ENCODE measurements around the gene AKR1C1. TPM values are rescaled to one million over a fixed set of nuclear protein-coding genes. Genes with fewer than 3 reads are reported as not detected.
A peak's percentile ranks its signal among the peaks of the same experiment; 100 is the strongest.
"Not testable (repeated sequence)": the region's sequence is repeated elsewhere in the genome, so short reads cannot be mapped to it uniquely, and the experiment has no call there.

The AKR1C1 gene
- polyA plus RNA-seq, 2 donors, result 18.5 to 97.1 TPM

DNA sequence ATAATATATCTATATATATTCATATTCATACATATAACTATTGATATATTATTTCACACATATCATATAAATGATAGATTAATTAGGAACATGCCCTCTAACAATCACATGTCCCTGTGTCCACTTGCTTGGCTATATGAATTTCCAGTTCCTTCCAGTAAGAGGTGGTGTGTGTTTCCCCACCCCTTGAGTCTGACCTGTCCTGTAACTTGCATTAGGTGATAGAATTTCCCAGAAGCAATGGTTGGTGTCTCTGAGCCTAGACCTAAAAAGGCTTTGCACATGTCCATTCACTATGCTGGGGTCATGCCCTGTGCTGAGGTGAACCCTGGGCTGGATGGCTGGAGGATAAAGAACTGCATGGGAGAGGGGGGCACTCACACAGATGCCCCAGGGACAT lies 31.0 kb downstream of the AKR1C1 start:
- not testable (repeated sequence) for H3K9me3 ChIP-seq (ENCODE audit: control insufficient read depth in 2 of 2, insufficient read depth in 1 of 2, low read depth in 1 of 2, low read length in 1 of 2); H3K27ac ChIP-seq (ENCODE audit: low read depth in 2 of 2, low read length in 1 of 2); H3K4me3 ChIP-seq (ENCODE audit: low read depth in 1 of 2, low read length in 2 of 2); H3K4me1 ChIP-seq (ENCODE audit: control insufficient read depth in 2 of 2, insufficient read depth in 2 of 2, low read length in 1 of 2); H3K27me3 ChIP-seq (ENCODE audit: control insufficient read depth in 1 of 2, insufficient read depth in 2 of 2, low read length in 2 of 2); H3K36me3 ChIP-seq (ENCODE audit: control insufficient read depth in 2 of 2, insufficient read depth in 2 of 2, low read length in 1 of 2)

DNA sequence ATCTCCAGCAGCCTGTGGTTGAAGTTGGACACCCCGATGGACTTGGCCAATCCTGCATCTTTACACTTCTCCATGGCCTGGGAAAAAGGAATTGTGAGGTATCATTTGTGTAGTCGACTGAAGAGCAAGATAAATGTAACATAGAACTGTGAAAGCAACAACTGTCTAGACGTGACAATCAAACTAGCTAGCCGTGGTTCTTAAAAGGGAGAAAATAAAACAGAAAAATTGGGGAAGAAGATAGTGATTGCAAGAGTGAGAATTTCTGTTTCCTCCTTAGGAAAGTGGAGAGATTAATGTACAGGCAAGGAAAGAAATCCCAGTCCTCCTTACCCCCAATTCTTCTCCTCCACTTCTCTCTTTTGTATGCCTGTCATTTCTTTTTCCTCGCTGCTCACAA lies 35.5 kb downstream of the AKR1C1 start:
- H3K27ac ChIP-seq (ENCODE audit: low read depth in 2 of 2, low read length in 1 of 2), result no peak overlapping the region
- H3K4me3 ChIP-seq (ENCODE audit: low read depth in 1 of 2, low read length in 2 of 2), result no peak overlapping the region
- H3K9me3 ChIP-seq (ENCODE audit: control insufficient read depth in 2 of 2, insufficient read depth in 1 of 2, low read depth in 1 of 2, low read length in 1 of 2), result no peaks in the 10 kb centered on the region
- 85 to 90% methylated on average over 4 to 5 of the region's 5 CpGs for whole genome bisulfite sequencing, 2 donors
- H3K36me3 ChIP-seq (ENCODE audit: control insufficient read depth in 2 of 2, insufficient read depth in 2 of 2, low read length in 1 of 2), result peaks cover 0 to 2% of the 10 kb centered on the region in 2 donors
- H3K27me3 ChIP-seq (ENCODE audit: control insufficient read depth in 1 of 2, insufficient read depth in 2 of 2, low read length in 2 of 2), result no peaks in the 10 kb centered on the region
- no peaks in the 10 kb centered on the region for H3K4me1 ChIP-seq (ENCODE audit: control insufficient read depth in 2 of 2, insufficient read depth in 2 of 2, low read length in 1 of 2)

DNA sequence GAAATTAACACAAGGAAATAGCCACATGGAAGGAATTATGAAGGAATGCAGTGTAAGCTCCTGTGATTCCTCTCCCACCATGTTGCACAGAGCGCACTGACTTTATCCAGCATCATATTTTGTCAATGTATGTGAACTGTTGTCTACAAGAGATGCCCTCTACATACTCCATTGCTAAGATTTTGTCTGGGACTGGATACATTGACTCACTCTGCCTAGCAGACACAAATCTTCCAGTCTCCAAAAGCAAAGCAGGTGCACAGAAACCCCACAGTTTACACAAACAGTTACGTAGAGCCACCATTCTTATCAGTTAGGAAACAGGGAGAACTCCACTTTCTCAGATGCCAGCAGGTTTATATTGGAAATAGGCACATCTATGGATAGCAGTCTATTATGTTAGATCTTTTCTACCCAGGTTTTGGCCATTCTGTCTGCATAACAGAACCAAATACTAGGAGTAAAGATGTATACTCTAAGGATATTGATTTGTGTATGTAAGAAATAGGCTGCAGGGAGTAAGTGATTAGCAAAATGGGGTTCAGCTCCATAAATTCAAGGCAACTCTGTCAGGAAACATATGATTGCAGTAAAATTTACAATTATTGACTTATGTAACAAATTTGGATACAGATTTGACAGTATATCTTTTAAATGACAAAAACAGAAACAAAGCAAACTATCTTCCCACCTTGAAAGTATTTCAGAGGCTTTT lies 39.0 kb downstream of the AKR1C1 start:
- Histone ChIP-seq H3K36me3 (ENCODE audit: control insufficient read depth in 2 of 2, insufficient read depth in 2 of 2, low read length in 1 of 2) (no peaks in the 10 kb centered on the region), H3K4me1 (ENCODE audit: control insufficient read depth in 2 of 2, insufficient read depth in 2 of 2, low read length in 1 of 2) (no peaks in the 10 kb centered on the region), H3K27ac (ENCODE audit: low read depth in 2 of 2, low read length in 1 of 2) (no peak overlapping the region), H3K27me3 (ENCODE audit: control insufficient read depth in 1 of 2, insufficient read depth in 2 of 2, low read length in 2 of 2) (no peaks in the 10 kb centered on the region), H3K9me3 (ENCODE audit: control insufficient read depth in 2 of 2, insufficient read depth in 1 of 2, low read depth in 1 of 2, low read length in 1 of 2) (no peaks in the 10 kb centered on the region), H3K4me3 (ENCODE audit: low read depth in 1 of 2, low read length in 2 of 2) (peak overlapping the region in 1 of 2 donors; percentile 1)
- WGBS, 2 donors, result 90 to 94% methylated on average over 2 of the region's 2 CpGs

DNA sequence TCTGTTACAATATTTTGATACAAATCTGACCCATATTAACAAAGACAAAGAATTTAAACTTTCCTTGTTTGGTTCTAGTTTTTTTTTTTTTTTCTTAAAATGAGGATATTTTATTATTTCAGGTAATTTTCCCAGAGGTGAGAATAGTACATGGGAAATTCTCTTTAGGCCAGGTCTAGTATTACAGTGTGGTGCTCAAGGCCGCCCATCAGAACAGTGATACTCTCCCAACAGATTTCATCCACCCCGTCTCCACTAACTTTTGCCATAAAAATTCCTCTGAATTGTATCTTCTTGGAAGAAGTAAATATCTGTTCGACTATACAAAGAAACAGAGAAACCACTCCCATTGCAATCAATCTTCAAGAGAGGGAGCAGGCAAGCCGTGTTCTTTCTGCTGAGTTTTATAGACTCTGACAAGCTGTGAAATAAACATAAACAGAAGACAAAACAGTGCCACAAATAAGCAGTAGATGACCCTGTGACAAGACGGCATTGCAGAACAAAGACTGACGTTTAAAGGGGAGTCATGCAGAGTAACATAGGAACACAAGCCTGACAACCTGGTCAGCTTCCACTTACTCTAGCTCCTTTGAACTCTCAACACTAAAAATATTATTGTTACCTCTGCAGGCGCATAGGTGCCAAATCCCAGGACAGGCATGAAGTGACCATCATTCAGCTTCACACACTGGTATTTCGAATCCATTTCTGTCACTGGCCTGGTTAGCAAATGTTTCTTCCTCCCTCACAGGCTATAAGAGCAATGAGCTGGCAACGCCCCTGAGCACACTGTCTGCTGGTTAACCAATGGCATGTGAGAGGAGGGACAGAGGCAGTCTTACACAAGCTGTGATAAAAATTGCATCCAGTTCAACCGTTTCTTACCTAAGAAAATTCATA lies 40.2 kb downstream of the AKR1C1 start, which contains the start of gene AKR1C2:
Gene AKR1C2 (minus strand): TSS at position 731 of the 903 bp plus-strand sequence. CDS start 22 bp downstream, at position 709.
- H3K27ac ChIP-seq (ENCODE audit: low read depth in 2 of 2, low read length in 1 of 2); H3K9me3 ChIP-seq (ENCODE audit: control insufficient read depth in 2 of 2, insufficient read depth in 1 of 2, low read depth in 1 of 2, low read length in 1 of 2); H3K36me3 ChIP-seq (ENCODE audit: control insufficient read depth in 2 of 2, insufficient read depth in 2 of 2, low read length in 1 of 2); H3K4me1 ChIP-seq (ENCODE audit: control insufficient read depth in 2 of 2, insufficient read depth in 2 of 2, low read length in 1 of 2); H3K27me3 ChIP-seq (ENCODE audit: control insufficient read depth in 1 of 2, insufficient read depth in 2 of 2, low read length in 2 of 2): not testable (repeated sequence)
- 32 to 42% methylated on average over 6 to 7 of the region's 10 CpGs for WGBS, 2 donors
- peak within 1 kb of the TSS in 1 of 2 donors; percentile 15 for H3K4me3 ChIP-seq (ENCODE audit: low read depth in 1 of 2, low read length in 2 of 2)

DNA sequence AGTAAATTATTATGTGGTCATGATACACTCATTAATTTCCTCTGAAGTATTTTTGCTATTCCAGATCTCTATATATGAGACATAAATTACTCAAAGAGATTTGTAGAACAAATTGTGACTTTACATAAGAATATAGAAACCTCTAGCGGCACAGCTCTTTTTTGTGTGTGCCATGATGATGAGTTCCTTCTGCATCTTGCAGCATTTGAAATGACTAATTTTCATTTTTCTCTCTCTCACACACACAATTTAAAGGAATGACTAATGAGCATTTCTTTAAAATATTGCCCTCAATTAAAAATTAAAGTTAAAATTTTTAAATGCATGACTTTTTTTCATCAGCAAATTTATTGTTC lies 40.8 kb downstream of the AKR1C1 start:
- H3K4me1 ChIP-seq (ENCODE audit: control insufficient read depth in 2 of 2, insufficient read depth in 2 of 2, low read length in 1 of 2); H3K27ac ChIP-seq (ENCODE audit: low read depth in 2 of 2, low read length in 1 of 2); H3K36me3 ChIP-seq (ENCODE audit: control insufficient read depth in 2 of 2, insufficient read depth in 2 of 2, low read length in 1 of 2); H3K27me3 ChIP-seq (ENCODE audit: control insufficient read depth in 1 of 2, insufficient read depth in 2 of 2, low read length in 2 of 2); H3K9me3 ChIP-seq (ENCODE audit: control insufficient read depth in 2 of 2, insufficient read depth in 1 of 2, low read depth in 1 of 2, low read length in 1 of 2); H3K4me3 ChIP-seq (ENCODE audit: low read depth in 1 of 2, low read length in 2 of 2): not testable (repeated sequence)
- 0% methylated on average over 1 of the region's 1 CpG for WGBS, 2 donors

DNA sequence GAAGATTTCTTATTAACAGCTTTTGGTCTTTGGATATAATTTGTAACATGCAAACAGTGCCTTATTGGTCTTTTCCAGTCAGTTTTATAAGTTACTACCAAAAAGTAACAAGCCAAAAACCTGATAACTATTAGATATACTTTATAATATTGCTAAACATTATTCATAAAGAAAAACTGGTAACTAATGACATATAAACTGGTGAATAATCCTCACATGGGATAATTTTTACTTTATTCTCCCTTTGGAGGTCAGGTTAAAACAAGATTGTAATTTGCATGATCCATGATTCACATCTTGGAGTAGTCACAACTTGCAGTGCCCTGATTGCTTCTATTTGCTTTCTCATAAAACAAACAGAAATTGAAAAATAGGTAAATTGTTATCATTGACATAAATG lies 41.3 kb downstream of the AKR1C1 start:
- not testable (repeated sequence) for H3K4me3 ChIP-seq (ENCODE audit: low read depth in 1 of 2, low read length in 2 of 2); H3K27me3 ChIP-seq (ENCODE audit: control insufficient read depth in 1 of 2, insufficient read depth in 2 of 2, low read length in 2 of 2); H3K9me3 ChIP-seq (ENCODE audit: control insufficient read depth in 2 of 2, insufficient read depth in 1 of 2, low read depth in 1 of 2, low read length in 1 of 2); H3K27ac ChIP-seq (ENCODE audit: low read depth in 2 of 2, low read length in 1 of 2); H3K36me3 ChIP-seq (ENCODE audit: control insufficient read depth in 2 of 2, insufficient read depth in 2 of 2, low read length in 1 of 2); H3K4me1 ChIP-seq (ENCODE audit: control insufficient read depth in 2 of 2, insufficient read depth in 2 of 2, low read length in 1 of 2)

DNA sequence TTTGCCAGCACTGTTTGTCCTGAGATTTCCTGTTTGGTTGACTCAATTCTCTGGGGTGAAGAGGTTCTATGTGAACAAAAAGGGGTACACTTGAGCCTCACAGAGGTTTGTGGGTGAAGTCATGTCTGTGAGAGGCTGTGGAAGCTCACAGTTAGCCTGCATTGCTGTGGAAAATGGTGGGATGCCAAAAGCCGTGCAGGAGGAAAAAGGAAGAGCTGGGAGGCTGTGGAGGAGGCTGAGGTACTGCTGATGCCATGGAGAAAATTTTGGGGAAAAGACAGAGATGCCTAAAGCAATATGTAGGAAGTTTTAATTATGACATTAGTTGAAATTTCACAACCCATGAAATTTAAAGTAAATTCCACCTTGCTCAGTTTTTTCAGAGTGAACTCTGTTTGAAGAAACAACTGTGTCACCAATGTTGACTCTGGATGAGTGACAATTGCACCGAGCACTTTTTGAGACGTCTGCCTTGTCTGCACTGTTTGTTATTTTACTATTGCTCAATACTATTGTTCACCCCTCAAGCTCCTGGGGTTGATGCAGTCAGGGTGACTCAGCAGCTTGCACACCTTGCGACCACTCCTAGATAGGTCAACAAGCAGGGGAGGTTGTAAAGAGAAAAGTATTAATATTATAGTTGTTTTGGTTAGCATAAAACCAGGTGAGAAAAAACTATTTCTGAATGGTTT lies 45.8 kb downstream of the AKR1C1 start:
- H3K4me3 ChIP-seq (ENCODE audit: low read depth in 1 of 2, low read length in 2 of 2); H3K36me3 ChIP-seq (ENCODE audit: control insufficient read depth in 2 of 2, insufficient read depth in 2 of 2, low read length in 1 of 2); H3K27me3 ChIP-seq (ENCODE audit: control insufficient read depth in 1 of 2, insufficient read depth in 2 of 2, low read length in 2 of 2); H3K4me1 ChIP-seq (ENCODE audit: control insufficient read depth in 2 of 2, insufficient read depth in 2 of 2, low read length in 1 of 2); H3K27ac ChIP-seq (ENCODE audit: low read depth in 2 of 2, low read length in 1 of 2); H3K9me3 ChIP-seq (ENCODE audit: control insufficient read depth in 2 of 2, insufficient read depth in 1 of 2, low read depth in 1 of 2, low read length in 1 of 2): not testable (repeated sequence)
- 35 to 37% methylated on average over 4 of the region's 4 CpGs for WGBS, 2 donors

DNA sequence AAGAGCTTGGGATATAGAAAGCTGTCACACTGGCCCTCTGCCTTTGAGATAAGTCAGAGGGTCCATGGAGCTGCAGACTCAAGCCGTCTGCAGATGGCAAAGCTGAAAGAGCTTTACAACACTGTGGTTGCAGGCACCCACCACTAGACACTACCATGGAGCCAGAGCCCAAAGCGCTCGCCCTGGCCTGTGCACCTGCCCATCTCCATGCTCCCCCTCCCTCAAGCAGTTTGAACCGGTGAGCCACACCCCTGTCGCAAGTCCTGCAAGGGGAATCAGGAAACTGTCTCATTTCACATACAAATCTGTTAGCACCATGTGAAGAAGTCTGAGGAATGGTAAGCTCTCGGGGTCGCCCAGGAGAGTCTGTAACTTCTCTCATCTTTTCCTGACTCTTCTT lies 46.8 kb downstream of the AKR1C1 start:
- not testable (repeated sequence) for H3K27ac ChIP-seq (ENCODE audit: low read depth in 2 of 2, low read length in 1 of 2); H3K4me3 ChIP-seq (ENCODE audit: low read depth in 1 of 2, low read length in 2 of 2); H3K9me3 ChIP-seq (ENCODE audit: control insufficient read depth in 2 of 2, insufficient read depth in 1 of 2, low read depth in 1 of 2, low read length in 1 of 2); H3K36me3 ChIP-seq (ENCODE audit: control insufficient read depth in 2 of 2, insufficient read depth in 2 of 2, low read length in 1 of 2); H3K27me3 ChIP-seq (ENCODE audit: control insufficient read depth in 1 of 2, insufficient read depth in 2 of 2, low read length in 2 of 2); H3K4me1 ChIP-seq (ENCODE audit: control insufficient read depth in 2 of 2, insufficient read depth in 2 of 2, low read length in 1 of 2)
- WGBS, 2 donors, result 82% methylated on average over 6 of the region's 7 CpGs

DNA sequence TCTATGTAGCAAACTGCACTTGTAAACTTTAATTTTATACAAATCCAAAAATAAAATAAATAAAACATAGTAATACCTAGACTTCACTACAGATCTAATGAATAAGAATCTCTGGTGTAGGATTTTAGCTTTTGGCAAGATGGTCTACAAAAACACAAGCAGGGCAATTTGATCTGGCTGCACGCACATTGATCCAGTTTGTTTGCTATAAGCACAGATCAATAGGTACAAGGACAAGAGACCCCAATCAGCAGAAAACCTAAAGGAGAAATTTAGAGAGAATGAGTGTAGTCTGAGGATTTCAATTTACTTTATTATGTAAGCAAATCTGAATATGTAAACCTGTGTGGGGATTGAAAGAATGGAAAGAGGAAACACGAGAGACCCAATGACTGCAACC lies 48.2 kb downstream of the AKR1C1 start:
- not testable (repeated sequence) for H3K4me3 ChIP-seq (ENCODE audit: low read depth in 1 of 2, low read length in 2 of 2); H3K36me3 ChIP-seq (ENCODE audit: control insufficient read depth in 2 of 2, insufficient read depth in 2 of 2, low read length in 1 of 2); H3K27me3 ChIP-seq (ENCODE audit: control insufficient read depth in 1 of 2, insufficient read depth in 2 of 2, low read length in 2 of 2); H3K27ac ChIP-seq (ENCODE audit: low read depth in 2 of 2, low read length in 1 of 2); H3K9me3 ChIP-seq (ENCODE audit: control insufficient read depth in 2 of 2, insufficient read depth in 1 of 2, low read depth in 1 of 2, low read length in 1 of 2); H3K4me1 ChIP-seq (ENCODE audit: control insufficient read depth in 2 of 2, insufficient read depth in 2 of 2, low read length in 1 of 2)
- 88 to 93% methylated on average over 2 of the region's 2 CpGs for WGBS, 2 donors
